ENCODE results near the gene PYGO1.

The PYGO1 gene

DNA sequence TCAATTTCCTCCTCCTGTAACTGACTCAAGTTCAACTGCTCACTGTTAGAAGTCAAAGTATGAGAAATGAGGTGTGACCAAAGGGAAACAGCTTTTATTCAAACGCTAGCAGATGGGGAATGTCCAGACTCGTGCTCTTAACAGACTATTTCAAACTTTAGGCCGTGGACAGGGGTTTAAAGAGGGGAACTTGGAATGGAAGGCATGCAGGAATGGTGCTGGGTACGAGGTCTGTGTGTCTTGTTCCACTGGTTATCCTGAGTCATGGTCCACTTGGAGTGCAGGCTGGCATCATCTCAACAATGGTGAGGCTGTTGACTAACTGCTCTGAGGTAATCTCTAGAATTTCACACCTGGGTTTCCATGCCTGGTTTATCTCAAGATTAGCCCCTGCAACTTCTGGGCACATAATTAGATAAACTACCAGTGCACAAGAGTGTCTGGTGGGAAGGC, 57.3 kb downstream of the PYGO1 start:
- Histone ChIP-seq H3K36me3 (ENCODE audit: control insufficient read depth in 2 of 2, insufficient read depth in 2 of 2, low read length in 2 of 2) (no peaks in the 10 kb centered on the region), H3K4me1 (ENCODE audit: control insufficient read depth, insufficient read depth, low read length) (no peaks in the 10 kb centered on the region), H3K27me3 (ENCODE audit: control insufficient read depth in 1 of 2, insufficient read depth in 2 of 2, low read length in 2 of 2) (peaks cover 0 to 2% of the 10 kb centered on the region in 2 donors), H3K4me3 (ENCODE audit: low read length in 2 of 2) (no peak overlapping the region), H3K9ac (ENCODE audit: low read length in 2 of 2) (no peak overlapping the region), H3K27ac (ENCODE audit: low read length) (no peak overlapping the region), H3K9me3 (ENCODE audit: control insufficient read depth in 2 of 2, low read length in 2 of 2) (no peaks in the 10 kb centered on the region)

DNA sequence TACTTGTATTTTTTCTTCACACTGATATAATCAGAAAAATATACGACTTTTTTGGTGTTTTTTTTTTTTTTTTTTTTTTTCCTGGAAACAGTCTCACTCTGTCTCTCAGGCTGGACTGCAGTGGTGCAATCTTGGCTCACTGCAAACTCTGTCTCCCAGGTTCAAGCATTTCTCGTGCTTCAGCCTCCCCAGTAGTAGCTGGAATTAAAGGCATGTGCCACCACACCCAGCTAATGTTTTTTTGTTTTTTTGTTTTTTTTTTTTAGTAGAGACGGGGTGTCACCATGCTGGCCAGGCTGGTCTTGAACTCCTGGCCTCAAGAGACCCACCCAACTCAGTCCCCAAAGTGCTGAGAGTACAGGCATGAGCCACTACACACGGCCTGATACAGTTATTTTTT, 59.3 kb downstream of the PYGO1 start:
- H3K4me3 ChIP-seq (ENCODE audit: low read length in 2 of 2): no peak overlapping the region
- H3K9me3 ChIP-seq (ENCODE audit: control insufficient read depth in 2 of 2, low read length in 2 of 2): no peaks in the 10 kb centered on the region
- no peaks in the 10 kb centered on the region for H3K36me3 ChIP-seq (ENCODE audit: control insufficient read depth in 2 of 2, insufficient read depth in 2 of 2, low read length in 2 of 2)
- no peak overlapping the region for H3K27ac ChIP-seq (ENCODE audit: low read length)
- no peaks in the 10 kb centered on the region for H3K4me1 ChIP-seq (ENCODE audit: control insufficient read depth, insufficient read depth, low read length)
- peaks cover 0 to 2% of the 10 kb centered on the region in 2 donors for H3K27me3 ChIP-seq (ENCODE audit: control insufficient read depth in 1 of 2, insufficient read depth in 2 of 2, low read length in 2 of 2)
- H3K9ac ChIP-seq (ENCODE audit: low read length in 2 of 2): no peak overlapping the region

DNA sequence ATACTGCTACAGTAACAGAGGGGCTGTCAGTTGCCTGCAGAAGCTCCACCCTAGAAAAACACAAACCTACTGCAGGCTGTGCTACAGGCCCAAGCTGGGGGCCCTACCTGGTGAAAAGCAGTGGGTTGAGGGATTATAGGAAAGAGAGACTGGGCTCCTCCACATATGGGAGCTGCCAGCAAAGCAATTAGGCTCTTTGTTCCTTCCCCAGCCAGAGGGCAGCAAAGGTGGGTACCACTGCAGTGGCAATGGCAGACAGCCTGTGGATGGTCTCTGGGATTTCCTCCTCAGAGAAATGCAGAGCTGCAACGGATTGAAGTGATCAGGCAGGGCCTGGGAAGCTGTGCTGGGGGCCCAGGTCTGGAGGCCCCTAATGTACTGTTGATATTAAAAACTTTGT, 61.0 kb downstream of the PYGO1 start:
- no peak overlapping the region for H3K9ac ChIP-seq (ENCODE audit: low read length in 2 of 2)
- H3K9me3 ChIP-seq (ENCODE audit: control insufficient read depth in 2 of 2, low read length in 2 of 2): no peaks in the 10 kb centered on the region
- peaks cover 0 to 2% of the 10 kb centered on the region in 2 donors for H3K27me3 ChIP-seq (ENCODE audit: control insufficient read depth in 1 of 2, insufficient read depth in 2 of 2, low read length in 2 of 2)
- no peaks in the 10 kb centered on the region for H3K4me1 ChIP-seq (ENCODE audit: control insufficient read depth, insufficient read depth, low read length)
- H3K27ac ChIP-seq (ENCODE audit: low read length): no peak overlapping the region
- H3K4me3 ChIP-seq (ENCODE audit: low read length in 2 of 2): no peak overlapping the region
- H3K36me3 ChIP-seq (ENCODE audit: control insufficient read depth in 2 of 2, insufficient read depth in 2 of 2, low read length in 2 of 2): no peaks in the 10 kb centered on the region

DNA sequence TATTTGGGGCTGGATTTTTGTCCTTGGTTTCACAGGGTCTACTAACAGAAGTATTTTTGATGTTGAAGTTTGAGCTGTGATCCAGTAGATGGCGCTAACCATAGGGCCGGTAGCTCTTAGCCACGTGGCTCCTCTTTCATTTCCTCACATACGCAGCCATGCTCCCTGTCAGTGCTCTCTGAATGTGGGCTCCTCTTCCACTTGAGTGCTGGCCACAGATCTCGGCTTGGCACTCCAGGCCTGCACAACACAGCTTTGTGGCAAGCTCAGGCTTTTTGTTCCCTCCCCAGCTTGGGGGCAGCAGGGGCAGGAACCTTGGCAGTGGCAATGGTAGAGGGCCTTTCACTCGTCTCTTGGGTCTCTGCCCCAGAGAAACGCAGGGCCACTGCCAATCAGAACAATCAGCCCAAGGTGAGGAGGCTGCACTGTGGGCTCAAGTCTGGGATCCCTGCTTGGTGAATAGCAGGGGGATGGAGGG, 61.5 kb downstream of the PYGO1 start:
- Histone ChIP-seq H3K9ac (ENCODE audit: low read length in 2 of 2) (no peak overlapping the region), H3K27me3 (ENCODE audit: control insufficient read depth in 1 of 2, insufficient read depth in 2 of 2, low read length in 2 of 2) (peaks cover 0 to 2% of the 10 kb centered on the region in 2 donors), H3K9me3 (ENCODE audit: control insufficient read depth in 2 of 2, low read length in 2 of 2) (no peaks in the 10 kb centered on the region), H3K4me3 (ENCODE audit: low read length in 2 of 2) (no peak overlapping the region), H3K36me3 (ENCODE audit: control insufficient read depth in 2 of 2, insufficient read depth in 2 of 2, low read length in 2 of 2) (no peaks in the 10 kb centered on the region), H3K4me1 (ENCODE audit: control insufficient read depth, insufficient read depth, low read length) (no peaks in the 10 kb centered on the region), H3K27ac (ENCODE audit: low read length) (no peak overlapping the region)

DNA sequence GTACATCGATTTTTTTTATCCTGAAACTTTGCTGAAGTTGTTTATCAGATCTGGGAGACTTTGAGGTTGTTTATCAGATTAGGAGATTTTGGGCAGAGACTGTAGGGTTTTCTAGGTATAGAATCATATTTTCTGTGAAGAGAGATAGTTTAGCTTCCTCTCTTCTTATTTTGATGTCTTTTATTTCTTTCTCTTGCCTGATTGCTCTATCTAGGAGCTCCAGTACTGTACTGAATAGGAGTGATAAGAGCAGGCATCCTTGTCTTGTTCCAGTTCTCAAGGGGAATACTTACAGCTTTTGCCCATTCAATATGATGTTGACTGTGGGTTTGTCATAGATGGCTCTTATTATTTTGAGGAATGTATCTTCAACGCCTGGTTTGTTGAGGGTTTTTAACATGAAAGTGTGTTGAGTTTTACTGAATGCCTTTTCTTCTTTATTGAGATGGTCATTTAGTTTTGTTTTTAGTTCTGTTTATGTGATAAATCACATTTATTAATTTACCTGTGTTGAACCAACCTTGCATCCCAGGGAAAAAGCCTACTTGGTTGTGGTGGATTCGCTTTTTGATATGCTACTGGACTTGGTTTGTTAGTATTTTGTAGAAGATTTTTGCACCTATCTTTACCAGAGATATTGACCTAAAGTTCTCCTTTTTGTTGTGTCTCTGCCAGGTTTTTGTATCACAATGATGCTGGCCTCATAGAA, 65.2 kb downstream of the PYGO1 start:
- no peaks in the 10 kb centered on the region for H3K9me3 ChIP-seq (ENCODE audit: control insufficient read depth in 2 of 2, low read length in 2 of 2)
- H3K4me1 ChIP-seq (ENCODE audit: control insufficient read depth, insufficient read depth, low read length): no peaks in the 10 kb centered on the region
- H3K9ac ChIP-seq (ENCODE audit: low read length in 2 of 2): no peak overlapping the region
- H3K27me3 ChIP-seq (ENCODE audit: control insufficient read depth in 1 of 2, insufficient read depth in 2 of 2, low read length in 2 of 2): peaks cover 0 to 2% of the 10 kb centered on the region in 2 donors
- no peak overlapping the region for H3K27ac ChIP-seq (ENCODE audit: low read length)
- H3K36me3 ChIP-seq (ENCODE audit: control insufficient read depth in 2 of 2, insufficient read depth in 2 of 2, low read length in 2 of 2): no peaks in the 10 kb centered on the region
- H3K4me3 ChIP-seq (ENCODE audit: low read length in 2 of 2): no peak overlapping the region

DNA sequence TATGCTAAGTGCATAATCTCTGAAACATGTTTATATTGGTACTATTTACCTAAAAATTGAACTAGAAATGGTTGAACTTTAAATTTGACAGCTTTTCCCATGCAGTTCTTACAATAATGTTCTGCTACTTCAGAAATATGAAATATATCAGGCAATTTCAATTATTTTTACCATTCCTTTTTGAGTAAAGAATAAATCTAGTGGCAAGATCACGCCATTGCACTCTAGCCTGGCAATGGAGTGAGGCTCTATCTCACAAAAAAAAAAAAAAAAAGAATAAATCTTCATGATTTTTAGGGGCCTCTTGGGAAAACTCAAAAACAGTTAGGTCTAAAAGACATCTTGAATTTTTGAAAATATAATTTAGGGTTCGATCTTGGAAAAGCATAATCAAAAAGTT, 69.5 kb downstream of the PYGO1 start:
- no peak overlapping the region for H3K27ac ChIP-seq (ENCODE audit: low read length)
- no peaks in the 10 kb centered on the region for H3K36me3 ChIP-seq (ENCODE audit: control insufficient read depth in 2 of 2, insufficient read depth in 2 of 2, low read length in 2 of 2)
- H3K27me3 ChIP-seq (ENCODE audit: control insufficient read depth in 1 of 2, insufficient read depth in 2 of 2, low read length in 2 of 2): no peaks in the 10 kb centered on the region
- H3K9ac ChIP-seq (ENCODE audit: low read length in 2 of 2): no peak overlapping the region
- no peaks in the 10 kb centered on the region for H3K9me3 ChIP-seq (ENCODE audit: control insufficient read depth in 2 of 2, low read length in 2 of 2)
- H3K4me1 ChIP-seq (ENCODE audit: control insufficient read depth, insufficient read depth, low read length): no peaks in the 10 kb centered on the region
- H3K4me3 ChIP-seq (ENCODE audit: low read length in 2 of 2): no peak overlapping the region

DNA sequence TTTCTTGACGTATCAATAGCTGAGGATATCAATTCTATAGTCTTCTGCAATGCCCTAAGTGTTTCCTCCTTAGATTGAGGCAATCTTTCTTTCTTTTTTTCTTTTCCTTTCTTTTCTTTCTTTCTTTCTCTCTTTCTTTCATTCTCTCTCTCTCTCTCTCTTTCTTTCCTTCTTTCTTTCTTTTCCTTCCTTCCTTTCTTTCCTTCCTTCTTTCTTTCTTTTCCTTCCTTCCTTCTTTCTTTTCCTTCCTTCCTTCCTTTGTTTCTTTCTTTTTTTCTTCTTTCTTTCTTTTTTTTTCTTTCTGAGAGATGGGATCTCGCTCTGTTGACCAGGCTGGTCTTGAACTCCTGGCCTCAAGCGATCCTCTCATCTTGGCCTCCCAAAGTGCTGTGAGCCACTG, 70.1 kb downstream of the PYGO1 start:
- H3K4me1 ChIP-seq (ENCODE audit: control insufficient read depth, insufficient read depth, low read length): no peaks in the 10 kb centered on the region
- no peak overlapping the region for H3K4me3 ChIP-seq (ENCODE audit: low read length in 2 of 2)
- H3K36me3 ChIP-seq (ENCODE audit: control insufficient read depth in 2 of 2, insufficient read depth in 2 of 2, low read length in 2 of 2): no peaks in the 10 kb centered on the region

DNA sequence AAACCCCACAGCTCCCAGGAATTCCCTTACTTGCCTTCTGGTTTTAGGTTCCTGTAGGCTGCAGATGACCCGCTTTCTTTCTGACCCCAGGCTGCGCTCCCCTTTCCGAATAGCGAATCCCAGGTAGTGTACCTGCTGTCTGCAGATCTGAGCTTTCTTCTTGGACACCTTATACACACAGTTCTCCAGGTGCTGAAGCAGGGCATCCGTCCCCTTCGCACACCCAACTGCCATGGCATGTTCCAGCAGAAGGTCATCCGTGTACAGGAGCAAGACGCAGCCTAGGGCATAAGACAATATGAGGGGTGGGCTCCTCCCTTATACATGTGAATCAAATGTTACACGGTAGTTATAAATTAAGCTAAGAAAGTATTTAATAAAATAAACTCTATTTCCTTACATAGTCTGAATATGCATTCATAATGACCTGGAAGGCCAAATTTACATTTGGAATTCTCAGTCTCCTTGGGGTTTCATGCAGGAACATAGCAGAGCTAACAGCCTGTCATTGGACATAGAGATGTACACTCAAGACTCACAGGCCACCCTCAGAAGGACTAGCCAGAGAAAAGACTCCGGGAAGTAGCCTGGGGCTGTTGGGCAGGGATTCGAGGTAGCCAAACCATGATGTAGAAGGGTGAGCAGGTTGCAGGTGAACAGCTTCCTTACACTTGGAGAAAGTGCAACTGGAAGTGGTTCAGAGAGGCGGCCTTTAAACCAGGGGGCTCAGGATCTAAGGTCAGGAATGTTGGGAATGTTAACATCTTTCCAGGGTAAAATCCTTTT, 72.0 kb downstream of the PYGO1 start:
- no peak overlapping the region for H3K9ac ChIP-seq (ENCODE audit: low read length in 2 of 2)
- H3K36me3 ChIP-seq (ENCODE audit: control insufficient read depth in 2 of 2, insufficient read depth in 2 of 2, low read length in 2 of 2): no peaks in the 10 kb centered on the region
- H3K4me1 ChIP-seq (ENCODE audit: control insufficient read depth, insufficient read depth, low read length): no peaks in the 10 kb centered on the region
- no peaks in the 10 kb centered on the region for H3K9me3 ChIP-seq (ENCODE audit: control insufficient read depth in 2 of 2, low read length in 2 of 2)
- no peak overlapping the region for H3K27ac ChIP-seq (ENCODE audit: low read length)
- H3K27me3 ChIP-seq (ENCODE audit: control insufficient read depth in 1 of 2, insufficient read depth in 2 of 2, low read length in 2 of 2): no peaks in the 10 kb centered on the region
- no peak overlapping the region for H3K4me3 ChIP-seq (ENCODE audit: low read length in 2 of 2)

More for the DNA sequence above, 70.1 kb downstream of the PYGO1 start:
- no peak overlapping the region for H3K27ac ChIP-seq (ENCODE audit: low read length)
- no peaks in the 10 kb centered on the region for H3K9me3 ChIP-seq (ENCODE audit: control insufficient read depth in 2 of 2, low read length in 2 of 2)
- no peak overlapping the region for H3K9ac ChIP-seq (ENCODE audit: low read length in 2 of 2)
- no peaks in the 10 kb centered on the region for H3K27me3 ChIP-seq (ENCODE audit: control insufficient read depth in 1 of 2, insufficient read depth in 2 of 2, low read length in 2 of 2)

DNA sequence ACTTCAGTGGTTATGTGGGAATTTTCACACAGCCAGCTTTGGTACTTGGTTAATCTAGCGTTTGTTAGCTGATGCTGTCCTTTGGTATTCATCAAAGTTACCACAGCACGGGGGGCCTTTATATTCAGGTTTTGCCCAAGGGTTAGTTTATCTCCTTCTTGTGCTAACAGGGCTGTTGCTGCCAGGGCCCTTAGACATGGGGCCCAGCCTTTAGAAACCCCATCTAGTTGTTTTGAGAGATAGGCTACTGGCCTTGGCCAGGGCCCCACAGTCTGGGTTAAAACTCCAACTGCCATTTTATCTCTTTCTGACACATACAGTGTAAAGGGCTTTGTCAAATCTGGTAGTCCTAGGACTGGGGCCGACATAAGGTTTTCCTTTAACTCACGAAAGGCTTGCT, 72.7 kb downstream of the PYGO1 start:
- Histone ChIP-seq H3K36me3 (ENCODE audit: control insufficient read depth in 2 of 2, insufficient read depth in 2 of 2, low read length in 2 of 2) (no peaks in the 10 kb centered on the region), H3K27ac (ENCODE audit: low read length) (no peak overlapping the region), H3K4me3 (ENCODE audit: low read length in 2 of 2) (no peak overlapping the region), H3K9me3 (ENCODE audit: control insufficient read depth in 2 of 2, low read length in 2 of 2) (no peaks in the 10 kb centered on the region), H3K27me3 (ENCODE audit: control insufficient read depth in 1 of 2, insufficient read depth in 2 of 2, low read length in 2 of 2) (no peaks in the 10 kb centered on the region), H3K9ac (ENCODE audit: low read length in 2 of 2) (no peak overlapping the region), H3K4me1 (ENCODE audit: control insufficient read depth, insufficient read depth, low read length) (no peaks in the 10 kb centered on the region)

DNA sequence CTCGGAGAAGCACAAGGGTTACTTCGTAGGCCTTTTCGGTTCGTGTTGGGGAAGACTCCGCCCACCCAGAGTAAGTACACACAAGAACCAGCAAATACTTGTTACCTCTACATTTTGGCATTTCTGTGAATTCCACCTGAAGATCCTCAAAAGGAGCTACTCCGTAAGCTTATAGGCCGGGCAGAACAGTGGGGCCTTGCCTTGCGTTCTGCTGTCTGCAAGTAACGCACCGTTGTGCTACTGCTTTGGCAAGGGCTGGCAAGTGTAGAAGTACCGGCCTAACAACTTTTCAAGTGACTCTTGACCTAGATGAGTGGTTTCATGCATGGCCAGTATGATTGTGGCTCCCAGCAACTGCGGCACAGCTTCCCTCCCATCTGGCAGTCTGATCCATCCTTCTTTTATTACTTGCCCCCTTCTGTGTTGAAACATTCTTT, 73.7 kb downstream of the PYGO1 start:
- Histone ChIP-seq H3K9ac (ENCODE audit: low read length in 2 of 2) (no peak overlapping the region), H3K4me3 (ENCODE audit: low read length in 2 of 2) (no peak overlapping the region), H3K27me3 (ENCODE audit: control insufficient read depth in 1 of 2, insufficient read depth in 2 of 2, low read length in 2 of 2) (no peaks in the 10 kb centered on the region), H3K36me3 (ENCODE audit: control insufficient read depth in 2 of 2, insufficient read depth in 2 of 2, low read length in 2 of 2) (no peaks in the 10 kb centered on the region), H3K4me1 (ENCODE audit: control insufficient read depth, insufficient read depth, low read length) (no peaks in the 10 kb centered on the region), H3K27ac (ENCODE audit: low read length) (no peak overlapping the region), H3K9me3 (ENCODE audit: control insufficient read depth in 2 of 2, low read length in 2 of 2) (no peaks in the 10 kb centered on the region)
